HG02623 (cell line): Measurements from ENCODE around the gene CHST9.
"Not testable (repeated sequence)": the region's sequence is repeated elsewhere in the genome, so short reads cannot be mapped to it uniquely, and the experiment has no call there.

ENCODE experiments used
- ATAC-seq: cut with Tn5 transposase; IDR thresholded peaks from one replicate; pipeline ENCODE4 v1.9.1; 2021; ENCODE audit warnings: moderate library complexity; ENCODE audit not compliant: unreplicated experiment

CHST9 gene

DNA sequence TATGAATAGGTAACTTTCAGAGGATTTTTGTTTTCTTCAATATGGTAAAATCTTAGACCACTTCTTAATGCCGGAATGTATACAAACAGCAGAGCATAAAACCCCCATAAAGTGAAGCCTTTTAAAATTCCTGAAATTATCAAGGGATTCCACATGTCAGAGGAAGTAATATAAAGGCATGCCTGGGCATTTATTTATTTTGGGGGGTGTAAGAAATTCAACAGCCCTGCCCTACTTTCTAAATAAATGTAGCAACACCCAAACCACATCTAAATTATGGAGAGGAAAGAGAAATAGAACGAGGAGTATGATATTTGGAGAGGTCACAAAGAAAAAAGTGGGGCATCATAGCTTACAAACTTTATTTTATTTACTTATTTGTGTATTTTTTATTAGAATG is 9.9 kb downstream of the CHST9 start:
- no peak for ATAC-seq

DNA sequence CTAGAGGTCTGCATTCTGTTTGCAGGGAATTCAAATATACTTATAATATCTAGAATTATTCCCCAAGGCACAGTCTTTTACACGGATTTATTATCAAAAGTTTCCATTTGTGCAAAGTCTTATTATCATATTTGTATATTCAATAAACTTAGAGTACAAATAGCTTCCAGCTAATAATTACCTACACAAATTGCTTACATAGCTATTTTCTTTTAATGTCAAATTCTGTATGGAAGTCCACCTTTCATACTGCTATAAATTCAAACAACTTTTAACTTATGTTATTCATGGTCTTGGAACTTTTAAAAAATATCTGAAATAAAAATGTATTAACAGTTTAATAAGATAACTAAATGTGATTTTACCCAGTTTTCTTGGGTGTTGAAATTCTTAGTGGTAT is 13.1 kb downstream of the CHST9 start:
- ATAC-seq, result no peak

DNA sequence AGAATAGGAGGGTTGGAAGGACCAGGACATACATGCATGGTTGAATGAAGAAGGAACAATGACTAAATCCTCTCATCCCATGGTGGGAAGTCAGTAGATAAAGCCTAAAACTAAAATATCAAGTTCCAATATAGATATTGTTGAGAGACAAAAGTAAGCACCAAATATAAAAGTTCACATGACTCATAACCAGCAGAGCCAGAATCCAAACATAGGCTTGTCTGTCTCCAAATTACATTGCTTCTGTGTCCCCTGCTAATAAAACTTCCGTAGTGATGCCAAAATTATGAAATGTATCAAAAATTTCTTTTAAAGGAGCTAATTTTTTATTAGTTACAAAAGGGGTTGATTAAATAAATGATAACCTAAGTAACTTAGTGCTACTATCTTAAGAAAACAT is 19.7 kb downstream of the CHST9 start:
- no peak for ATAC-seq

DNA sequence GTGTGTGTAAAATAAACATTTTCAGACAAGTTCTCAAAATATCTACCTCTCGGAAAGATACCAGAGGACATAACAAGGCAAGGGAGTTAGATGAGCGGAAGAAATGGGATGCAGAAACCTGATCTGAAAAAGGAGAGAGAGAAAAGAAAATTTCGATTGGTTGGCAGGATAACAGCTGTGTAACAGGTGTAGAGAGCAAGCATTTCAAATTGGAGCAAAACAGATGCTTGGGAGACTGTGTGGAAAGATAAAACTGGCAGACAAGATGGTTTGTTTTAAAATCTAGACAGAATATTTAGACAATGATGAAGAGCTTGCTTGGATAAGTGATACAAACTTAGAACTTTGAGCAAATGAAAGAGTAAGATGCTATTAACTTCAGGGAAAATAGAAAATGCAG is 20.2 kb downstream of the CHST9 start:
- ATAC-seq, result no peak

DNA sequence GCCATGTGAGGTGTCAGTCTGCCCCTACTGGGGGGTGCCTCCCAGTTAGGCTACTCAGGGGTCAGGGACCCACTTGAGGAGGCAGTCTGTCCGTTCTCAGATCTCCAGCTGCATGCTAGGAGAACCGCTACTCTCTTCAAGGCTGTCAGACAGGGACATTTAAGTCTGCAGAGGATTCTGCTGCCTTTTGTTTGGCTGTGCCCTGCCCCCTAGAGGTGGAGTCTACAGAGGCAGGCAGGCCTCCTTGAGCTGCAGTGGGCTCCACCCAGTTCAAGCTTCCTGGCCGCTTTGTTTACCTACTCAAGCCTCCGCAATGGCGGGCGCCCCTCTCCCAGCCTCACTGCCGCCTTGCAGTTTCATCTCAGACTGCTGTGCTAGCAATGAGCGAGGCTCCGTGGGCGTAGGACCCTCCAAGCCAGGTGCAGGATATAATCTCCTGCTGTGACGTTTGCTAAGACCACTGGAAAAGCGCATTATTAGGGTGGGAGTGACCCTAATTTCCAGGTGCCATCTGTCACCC is 21.9 kb downstream of the CHST9 start:
- ATAC-seq, result not testable (repeated sequence)

DNA sequence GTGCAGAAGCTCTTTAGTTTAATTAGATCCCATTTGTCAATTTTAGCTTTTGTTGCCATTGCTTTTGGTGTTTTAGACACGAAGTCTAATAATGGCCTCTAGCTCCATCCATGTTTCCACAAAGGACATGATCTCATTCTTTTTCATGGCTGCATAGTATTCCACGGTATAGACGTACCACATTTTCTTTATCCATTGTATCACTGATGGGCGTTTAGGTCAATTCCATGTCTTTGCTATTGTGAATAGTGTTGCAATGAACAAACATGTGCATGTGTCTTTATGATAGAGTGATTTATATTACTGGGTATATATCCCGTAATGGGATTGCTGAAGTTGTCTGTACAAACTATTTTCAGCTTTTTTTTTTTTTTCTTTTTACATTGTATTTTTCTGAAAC is 35.9 kb downstream of the CHST9 start:
- ATAC-seq, result not testable (repeated sequence)

DNA sequence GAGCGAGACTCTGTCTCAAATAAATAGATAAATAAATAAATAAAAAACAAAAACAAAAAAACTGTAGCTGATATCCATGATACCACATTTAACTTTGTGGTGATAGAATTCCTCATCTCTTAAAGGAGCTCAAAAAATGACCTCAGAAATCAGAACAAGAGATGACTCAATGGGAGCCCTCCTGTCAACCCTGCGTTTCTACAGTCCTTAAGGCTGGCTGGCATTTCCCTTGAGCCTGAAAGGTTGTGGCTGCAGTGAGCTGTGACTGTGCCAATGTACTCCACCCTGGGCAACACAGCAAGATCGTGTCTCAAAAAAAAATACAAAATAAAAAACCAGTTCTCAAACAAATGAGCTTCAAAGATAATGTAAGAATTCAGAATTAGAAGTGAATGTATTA is 40.4 kb downstream of the CHST9 start:
- no peak for ATAC-seq

DNA sequence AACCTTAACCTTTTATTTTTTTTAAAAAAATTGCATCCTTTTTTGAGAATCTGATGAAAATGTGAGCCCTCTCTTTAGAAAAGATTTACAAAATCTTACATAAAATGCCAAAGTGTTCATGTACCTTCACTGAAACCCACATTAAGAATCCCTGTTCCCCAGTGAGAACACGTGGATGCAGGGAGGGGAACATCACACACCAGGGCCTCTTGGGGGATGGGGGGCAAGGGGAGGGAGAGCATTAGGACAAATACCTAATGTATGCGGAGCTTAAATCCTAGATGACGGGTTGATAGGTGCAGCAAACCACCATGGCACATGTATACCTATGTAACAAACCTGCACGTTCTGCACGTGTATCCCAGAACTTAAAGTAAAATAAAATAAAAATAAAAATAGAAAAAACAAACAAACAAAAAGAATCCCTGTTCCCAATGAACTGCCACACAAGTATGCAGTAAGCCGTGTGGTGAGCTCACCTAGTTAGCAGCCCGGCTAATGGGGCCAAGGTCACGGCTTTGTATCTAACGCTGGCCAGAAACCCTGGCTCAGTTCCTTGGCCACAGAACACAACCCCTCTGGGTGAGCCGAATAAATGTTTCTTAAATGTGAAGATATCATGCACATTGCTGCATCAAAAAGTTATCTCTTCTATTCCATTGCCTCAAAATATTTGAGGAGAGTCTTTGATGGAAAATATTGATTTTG is 41.4 kb downstream of the CHST9 start:
- ATAC-seq, result no peak

DNA sequence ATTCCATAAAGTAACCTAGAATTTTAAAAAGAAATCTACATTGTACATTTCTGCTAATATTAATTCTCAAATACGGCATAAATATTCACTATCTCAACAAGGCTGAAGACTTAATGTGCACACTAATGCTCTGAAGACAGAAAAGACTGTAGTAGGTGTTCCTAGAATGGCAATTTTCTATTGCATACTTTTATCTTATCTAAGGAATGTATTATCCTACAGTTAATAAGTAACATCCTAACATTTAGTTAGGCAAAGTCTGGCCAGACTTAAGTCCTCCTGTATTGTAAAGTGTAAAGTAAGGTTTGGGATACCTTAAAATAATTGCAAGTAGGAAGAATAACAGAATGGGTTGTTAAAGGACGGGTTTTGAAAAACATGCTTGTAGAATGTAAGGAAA is 42.2 kb downstream of the CHST9 start:
- no peak for ATAC-seq

DNA sequence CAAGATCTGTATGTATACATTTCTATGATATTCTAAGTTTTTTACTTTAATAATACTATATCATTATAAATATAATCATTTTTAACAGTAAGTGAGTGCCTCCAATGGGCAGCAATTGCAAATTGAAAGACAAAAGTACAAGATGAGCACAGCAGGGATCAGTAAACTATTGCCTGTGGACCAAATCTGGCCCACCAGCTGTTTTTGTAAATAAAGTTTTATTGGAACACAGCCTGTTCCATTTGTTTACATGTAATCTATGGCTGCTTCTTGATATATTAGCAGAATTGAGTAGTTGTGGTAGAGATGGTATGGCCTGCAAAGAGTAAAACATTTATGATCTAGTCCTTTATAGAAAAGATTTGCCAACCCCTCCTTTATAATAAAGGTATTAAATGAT is 43.2 kb downstream of the CHST9 start:
- ATAC-seq, result no peak

DNA sequence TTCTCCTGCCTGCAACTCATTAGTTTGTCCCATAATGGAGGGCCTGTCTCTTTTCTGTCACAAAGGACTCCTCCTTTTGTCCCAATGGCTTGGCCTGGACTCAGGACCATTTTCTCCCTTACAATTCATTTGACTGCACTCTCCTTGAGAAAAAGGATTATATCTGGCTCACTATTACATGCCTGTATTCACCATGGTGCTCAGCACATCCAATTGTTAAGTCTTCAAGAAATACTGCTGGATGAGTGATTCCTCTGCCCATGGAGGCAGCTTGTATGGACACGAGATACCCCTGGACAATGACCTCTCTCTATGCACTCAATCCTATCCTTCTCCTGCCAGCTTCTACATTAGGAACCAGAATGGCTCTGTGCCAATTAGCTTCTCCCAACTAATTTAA is 47.0 kb downstream of the CHST9 start:
- ATAC-seq, result no peak

DNA sequence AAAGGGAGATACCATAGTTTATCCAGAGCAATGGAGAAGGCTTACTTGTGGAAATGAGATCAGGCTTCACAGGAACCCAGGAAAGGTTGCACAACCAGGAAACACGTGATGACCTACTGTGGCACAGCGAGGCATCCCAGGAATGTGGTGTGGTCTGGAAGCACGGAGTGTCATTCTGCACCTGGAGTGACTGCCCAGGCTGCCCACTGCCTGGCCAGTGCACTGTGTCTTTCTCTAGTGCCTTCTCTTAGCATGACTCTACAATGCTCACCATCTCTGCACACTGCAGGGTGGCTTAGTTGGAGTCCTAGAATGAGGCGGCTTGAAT is 48.9 kb downstream of the CHST9 start:
- ATAC-seq, result no peak

DNA sequence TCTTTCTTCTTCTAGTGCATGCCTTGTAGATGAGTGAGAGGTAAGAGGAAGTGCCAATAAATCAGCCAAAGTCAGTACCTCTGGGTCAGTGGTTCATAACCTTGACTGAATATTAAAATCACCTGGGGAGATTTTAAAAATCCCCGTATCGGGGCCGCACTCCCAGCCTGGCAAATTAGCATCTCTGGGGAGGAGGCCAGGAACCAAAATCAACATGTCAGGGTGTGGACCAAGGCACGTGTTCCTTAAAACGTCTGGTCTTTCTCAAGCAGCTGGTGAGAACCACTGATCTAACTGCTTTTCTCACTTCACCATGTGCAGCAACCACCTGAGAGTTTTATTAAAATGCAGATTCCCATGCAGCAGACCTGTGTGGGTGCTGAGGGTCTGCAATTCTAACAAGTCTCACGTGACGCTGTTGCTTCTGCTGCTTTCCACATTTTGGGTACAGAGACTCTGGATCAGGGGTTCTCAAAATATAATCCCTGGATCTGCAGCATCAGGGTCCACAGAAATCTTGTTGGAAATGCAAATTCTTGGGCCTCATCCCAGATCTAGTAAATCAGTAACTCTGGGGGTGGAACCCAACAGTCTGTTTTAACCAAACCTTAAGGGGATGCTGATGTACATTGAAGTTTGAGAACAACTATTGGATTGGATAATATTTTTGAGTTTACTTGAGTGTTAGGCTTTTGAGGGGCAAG is 49.5 kb downstream of the CHST9 start:
- ATAC-seq, result no peak

DNA sequence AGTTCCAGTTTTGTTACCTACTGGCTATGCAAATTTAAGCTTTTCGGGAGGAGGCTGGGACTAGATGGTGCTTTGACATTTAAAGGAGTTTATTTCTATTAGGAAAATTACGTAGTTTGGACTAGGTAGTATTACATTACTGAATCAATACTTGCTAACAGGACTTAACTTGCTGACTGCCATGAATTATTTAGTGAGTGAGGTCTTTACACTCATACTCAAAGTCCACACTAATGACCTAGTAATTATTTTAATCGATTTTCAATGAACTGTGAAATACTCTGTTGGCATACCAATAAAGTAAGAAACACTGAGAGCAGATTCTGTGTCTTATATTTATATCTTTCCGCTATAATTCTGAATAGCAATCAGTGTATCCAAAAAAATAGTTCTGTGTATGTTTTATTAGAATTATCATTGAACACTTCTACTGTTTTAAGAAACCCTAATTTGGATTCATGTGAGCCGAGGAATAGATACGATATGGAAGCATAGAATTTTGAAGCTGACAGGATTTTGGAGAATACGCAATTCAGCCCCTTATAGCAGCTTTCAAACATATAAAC is 55.0 kb downstream of the CHST9 start:
- no peak for ATAC-seq

DNA sequence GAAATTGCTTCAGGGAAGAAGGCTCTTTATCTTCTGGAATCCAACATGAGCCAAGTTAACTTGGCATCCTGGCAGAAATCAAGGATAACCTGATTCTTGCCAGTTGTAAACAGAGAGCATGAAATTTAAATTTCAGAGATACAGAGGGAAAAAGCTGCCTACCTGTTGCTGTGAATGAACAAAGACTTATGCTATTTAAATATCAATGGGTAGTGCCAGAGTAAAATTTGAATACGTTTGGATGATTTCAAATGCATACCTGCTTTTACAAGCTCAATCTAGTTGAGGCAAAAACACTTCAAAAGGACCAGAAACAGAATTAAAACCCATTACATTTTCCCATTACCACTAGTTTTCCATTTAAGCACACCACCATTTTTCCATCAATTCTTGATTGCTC is 60.9 kb downstream of the CHST9 start:
- ATAC-seq, result no peak

DNA sequence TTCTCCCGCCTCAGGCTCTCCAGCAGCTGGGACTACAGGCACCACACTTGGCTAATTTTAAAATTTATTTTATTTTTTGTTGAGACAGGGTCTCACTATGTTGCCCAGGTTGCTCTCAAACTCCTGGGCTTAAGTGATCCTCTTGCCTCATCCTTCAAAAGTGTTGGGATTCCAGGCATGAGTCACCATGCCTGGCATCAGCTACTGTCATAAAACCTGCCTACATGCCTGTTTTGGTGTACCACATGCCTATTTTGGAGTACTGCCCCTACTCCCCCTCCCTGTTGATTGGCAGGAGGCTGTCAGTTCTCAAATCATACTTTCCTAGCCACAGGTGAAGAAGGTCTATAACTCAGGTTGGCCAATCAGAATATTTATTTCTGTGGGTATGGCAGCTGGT is 64.0 kb downstream of the CHST9 start:
- ATAC-seq, result no peak

DNA sequence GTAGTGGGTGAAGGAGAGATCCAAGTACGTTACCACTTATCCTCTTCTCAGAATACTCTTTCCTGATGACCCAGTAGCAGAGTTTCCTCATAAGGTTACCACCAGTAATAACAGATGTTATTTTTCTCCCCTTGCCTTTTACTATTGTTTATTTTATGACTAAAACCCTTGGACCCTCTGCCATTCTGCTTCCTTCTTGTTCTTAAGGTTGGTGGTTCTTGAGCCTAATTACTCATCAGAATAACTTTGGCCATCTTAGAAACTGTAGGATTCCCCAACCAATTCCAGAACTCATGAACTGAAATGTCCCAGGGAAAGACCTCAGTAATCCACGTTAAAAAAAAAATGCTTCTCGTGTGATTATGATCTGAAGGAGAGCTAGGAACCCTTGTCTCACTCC is 64.9 kb downstream of the CHST9 start:
- no peak for ATAC-seq

DNA sequence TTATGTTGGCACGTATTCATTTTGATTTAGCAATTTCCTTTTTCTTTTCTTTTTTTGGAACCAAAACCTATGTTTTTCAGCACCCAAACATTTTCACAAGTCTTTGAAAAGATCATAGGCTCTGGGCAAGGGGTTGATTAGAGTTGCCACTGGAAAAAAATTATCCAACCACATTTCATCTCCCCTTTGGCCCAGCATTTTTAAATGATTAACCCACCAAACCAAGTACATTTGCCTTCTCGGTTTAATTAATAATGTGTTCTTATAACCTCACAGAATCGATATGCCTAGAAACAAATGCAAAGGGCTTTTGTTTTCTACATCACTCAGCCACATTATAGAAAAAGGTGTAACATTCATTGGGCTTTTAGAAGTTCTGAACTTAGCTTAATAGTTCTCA is 66.1 kb downstream of the CHST9 start:
- no peak for ATAC-seq

DNA sequence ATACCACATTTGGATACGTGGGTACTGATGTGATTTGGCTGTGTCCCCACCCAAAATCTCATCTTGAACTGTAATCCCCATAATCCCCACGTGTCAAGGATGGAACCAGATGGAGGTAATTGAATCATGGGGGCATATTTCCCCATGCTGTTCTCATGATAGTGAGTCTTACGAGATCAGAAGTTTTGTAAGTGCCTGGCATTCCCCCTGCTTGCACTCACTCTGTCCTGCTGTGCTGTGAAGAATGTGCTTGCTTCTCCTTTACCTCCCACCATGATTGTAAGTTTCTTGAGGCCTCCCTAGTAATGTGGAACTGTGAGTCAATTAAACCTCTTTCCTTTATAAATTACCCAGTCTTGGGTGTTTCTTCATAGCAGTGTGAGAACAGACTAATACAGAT is 70.3 kb downstream of the CHST9 start:
- ATAC-seq, result no peak

DNA sequence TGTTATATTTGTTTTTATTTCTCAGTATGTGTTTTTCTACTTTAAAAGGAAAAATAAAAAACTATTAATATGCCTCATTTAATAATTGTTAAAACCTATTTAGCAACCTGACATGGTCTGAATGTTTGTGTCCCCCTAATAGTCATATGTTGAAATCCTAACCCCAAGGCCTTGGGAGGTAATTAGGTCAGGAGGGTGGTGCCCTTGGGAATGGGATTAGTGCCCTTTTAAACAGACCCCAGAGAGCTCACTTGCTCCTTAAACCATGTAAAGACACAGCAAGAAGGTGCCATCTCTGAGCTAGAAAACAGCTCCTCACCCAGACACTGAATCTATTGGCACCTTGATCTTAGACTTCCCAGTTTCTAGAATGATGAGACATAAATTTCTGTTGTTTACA is 71.8 kb downstream of the CHST9 start:
- no peak for ATAC-seq

DNA sequence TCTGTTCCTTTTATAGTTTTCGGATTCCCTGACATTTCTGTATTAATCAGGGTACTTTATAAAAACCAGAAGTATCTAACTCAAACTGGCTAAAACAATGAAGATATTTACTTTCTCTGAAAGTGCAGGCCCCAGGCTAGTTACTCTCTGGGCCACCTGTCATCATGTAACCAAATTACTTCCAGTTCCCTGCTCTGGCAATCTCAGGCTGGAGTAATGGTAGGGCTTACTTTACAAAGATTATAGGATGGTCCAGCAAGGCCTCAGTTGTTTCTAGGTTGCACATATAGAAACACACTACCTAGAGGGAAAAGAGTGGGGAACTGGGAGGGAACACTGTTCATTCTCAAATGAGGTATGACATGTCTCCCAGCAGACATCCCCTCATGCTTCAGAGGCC is 74.8 kb downstream of the CHST9 start:
- no peak for ATAC-seq

DNA sequence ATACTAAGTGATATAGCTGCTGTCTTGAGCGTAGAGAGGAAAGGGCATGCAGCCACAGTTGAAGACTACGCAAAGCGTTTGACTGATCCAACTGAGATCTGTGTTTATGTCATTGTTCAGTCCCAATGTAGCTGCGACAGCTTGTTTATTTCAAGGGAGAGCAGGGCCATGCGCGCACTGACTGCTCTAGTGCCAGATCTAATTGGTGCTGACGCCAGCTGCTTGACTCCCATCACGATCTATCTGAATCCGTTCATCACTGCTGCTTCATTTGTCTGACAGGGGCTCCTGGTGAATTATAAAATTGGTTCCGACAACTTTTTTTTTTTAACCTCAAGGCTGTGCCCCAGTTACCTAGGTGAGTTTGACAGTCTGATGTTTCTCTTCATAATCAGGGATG is 75.7 kb downstream of the CHST9 start:
- no peak for ATAC-seq
